Measurements from ENCODE around the gene RPL11.

GRCh38 chr1:23741609-23742008 lies 50.0 kb downstream of the RPL11 start:
- no peak for TF ChIP-seq YY1 (IDR thresholded peaks at IDR 0.05)
- TF ChIP-seq GABPA (IDR thresholded peaks at IDR 0.05 in 1 of 2, conservative IDR thresholded peaks at IDR 0.05 in 1 of 2), result no peak
- no peak for TF ChIP-seq TAF1 (conservative IDR thresholded peaks at IDR 0.05)
- no peak for TF ChIP-seq CTCF (IDR thresholded peaks at IDR 0.05; ENCODE audit: low read depth, low read length, missing input control)
- no peak for TF ChIP-seq ATF3 (IDR thresholded peaks at IDR 0.05)
- no peak for TF ChIP-seq SP1 (IDR thresholded peaks at IDR 0.05)
- TF ChIP-seq HNF4A (conservative IDR thresholded peaks at IDR 0.05), result no peak
- TF ChIP-seq ZBTB33 (IDR thresholded peaks at IDR 0.05), result no peak
- no peak for TF ChIP-seq EGR1 (IDR thresholded peaks at IDR 0.05; ENCODE audit: low read depth in 2 of 2)
- TF ChIP-seq REST (IDR thresholded peaks at IDR 0.05), result no peak
- no peak for TF ChIP-seq MAX (IDR thresholded peaks at IDR 0.05)
